GM12878 (cell line): ENCODE results near the gene PEX12. TPM values are rescaled to one million over a fixed set of nuclear protein-coding genes. Genes with fewer than 3 reads are reported as not detected.

Experiments
- ATAC-seq: fragments of 200-7000 bp; cut with Tn5 transposase; 3 replicates; pipeline ENCODE4 v1.9.1; 2020; ENCODE audit warnings: mild to moderate bottlenecking, moderate library complexity
- BruUV-seq: library from RNA; stranded (reverse); fragments of 400-500 nt; replicated peaks from 2 replicates; lab custom pipeline; 2021; lab: Mats Ljungman, UMichigan
- CTCF ChIA-PET: fragments of 300-600 bp; sonication (Branson Sonifier 250); formaldehyde crosslinking; extraction: SDS; loops from one replicate; lab custom pipeline; 2021; ENCODE audit warnings: inconsistent platforms; lab: Yijun Ruan, JAX
- POLR2A ChIA-PET: fragments of 350-600 bp; formaldehyde crosslinking; extraction: SDS; loops from one replicate; lab custom pipeline; 2021; ENCODE audit warnings: inconsistent platforms; lab: Charles Lee
- RAD21 ChIA-PET: fragments of 300-600 bp; sonication (Branson Sonifier 250); formaldehyde crosslinking; loops from one replicate; lab custom pipeline; 2023; ENCODE audit warnings: antibody characterized with exemption; ENCODE audit not compliant: unreplicated experiment; lab: Charles Lee
- SMC1A ChIA-PET: fragments of 300-600 bp; sonication (Branson Sonifier 250); formaldehyde crosslinking; loops from one replicate; lab custom pipeline; 2023; ENCODE audit not compliant: unreplicated experiment, uncharacterized antibody; lab: Charles Lee
- DNase-seq: peaks from one replicate; pipeline ENCODE4 v3.0.0-alpha.2; 2011; ENCODE audit warnings: low read depth, low spot score
- FAIRE-seq: peaks from 3 replicates; lab custom pipeline; 2011; peaks lifted over from hg19 to GRCh38; lab: Jason Lieb, UNC
- H2AFZ ChIP-seq: 2 replicates; pipeline ENCODE4 v1.6.0; 2011; ENCODE audit warnings: low read depth, low read length, control low read depth; ENCODE audit not compliant: control insufficient read depth
- H3K27ac ChIP-seq: 2 replicates; pipeline ENCODE4 v1.5.1; 2011; ENCODE audit warnings: control low read depth; ENCODE audit not compliant: control insufficient read depth, insufficient read depth
- H3K27me3 ChIP-seq, 2 experiments: replicated peaks in 1 of 2; 2 replicates each; pipeline versions ENCODE4 v1.6.0 to v1.6.1; 2011; ENCODE audit warnings: low read length in 1 of 2; ENCODE audit not compliant: control insufficient read depth in 2 of 2, insufficient read depth in 2 of 2
- H3K36me3 ChIP-seq, 2 experiments: 2 replicates each; pipeline ENCODE4 v1.5.1; 2011; ENCODE audit warnings: low read length in 1 of 2; ENCODE audit not compliant: control insufficient read depth in 2 of 2, insufficient read depth in 2 of 2
- H3K4me1 ChIP-seq: 2 replicates; pipeline ENCODE4 v1.6.1; 2011; ENCODE audit warnings: mild to moderate bottlenecking, low read length, moderate library complexity, mixed read lengths; ENCODE audit not compliant: control insufficient read depth, insufficient read depth
- H3K4me2 ChIP-seq: 2 replicates; pipeline ENCODE4 v1.6.0; 2011; ENCODE audit warnings: control low read depth; ENCODE audit not compliant: control insufficient read depth, insufficient read depth
- H3K4me3 ChIP-seq: fragments of 200-600 bp; sonication (generic); 2 replicates; pipeline ENCODE4 v1.5.1; 2016
- H3K79me2 ChIP-seq: 2 replicates; pipeline ENCODE4 v1.6.0; 2011; ENCODE audit warnings: low read length; ENCODE audit not compliant: control insufficient read depth, insufficient read depth
- H3K9ac ChIP-seq: 2 replicates; pipeline ENCODE4 v1.8.0; 2011; ENCODE audit warnings: low read length, control low read depth, mixed read lengths; ENCODE audit not compliant: control insufficient read depth, insufficient read depth
- H3K9me3 ChIP-seq: replicated peaks from 3 replicates; pipeline ENCODE4 v1.5.1; 2011; ENCODE audit warnings: mild to moderate bottlenecking, low read length; ENCODE audit not compliant: control insufficient read depth, insufficient read depth
- H4K20me1 ChIP-seq: 2 replicates; pipeline ENCODE4 v1.6.0; 2011; ENCODE audit not compliant: control insufficient read depth, insufficient read depth
- EGR1 ChIP-seq, 2 experiments: IDR thresholded peaks; 1 replicate in 1 of 2; 2 replicates in 1 of 2; pipeline ENCODE4 v1.6.1; 2011 to 2012; ENCODE audit warnings: low read depth in 2 of 2, low read length in 2 of 2, borderline replicate concordance in 1 of 2, mild to moderate bottlenecking in 1 of 2, moderate library complexity in 1 of 2
- IRF3 ChIP-seq: fragments of 450-650 bp; IDR thresholded peaks from 2 replicates; pipeline ENCODE4 v1.6.1; 2014; ENCODE audit warnings: mild to moderate bottlenecking
- KLF5 ChIP-seq: fragments of 450-650 bp; IDR thresholded peaks from 2 replicates; pipeline ENCODE4 v1.6.1; 2014; ENCODE audit warnings: mild to moderate bottlenecking; ENCODE audit not compliant: partially characterized antibody
- PAX8 ChIP-seq: fragments of 450-650 bp; IDR thresholded peaks from 2 replicates; pipeline ENCODE4 v1.6.1; 2017; ENCODE audit warnings: mild to moderate bottlenecking, moderate library complexity
- SIX5 ChIP-seq: IDR thresholded peaks from 2 replicates; pipeline ENCODE4 v1.6.1; 2011; ENCODE audit warnings: mild to moderate bottlenecking, low read depth, low read length, moderate library complexity; ENCODE audit not compliant: severe bottlenecking
- SMAD5 ChIP-seq: IDR thresholded peaks from 2 replicates; pipeline ENCODE4 v1.6.1; 2016; ENCODE audit warnings: antibody characterized with exemption, low read depth
- SUPT20H ChIP-seq: IDR thresholded peaks from 2 replicates; pipeline ENCODE4 v1.6.1; 2011; ENCODE audit warnings: low read depth, mild to moderate bottlenecking, low read length, moderate library complexity, borderline replicate concordance; ENCODE audit not compliant: control insufficient read depth
- TBL1XR1 ChIP-seq: IDR thresholded peaks from 2 replicates; pipeline ENCODE4 v1.6.1; 2012; ENCODE audit warnings: low read depth, low read length, improper control_type of control experiment
- TCF3 ChIP-seq: IDR thresholded peaks from 2 replicates; pipeline ENCODE4 v1.6.1; 2012; ENCODE audit warnings: low read depth, mild to moderate bottlenecking, low read length, borderline replicate concordance; ENCODE audit not compliant: insufficient read depth
- WGBS: methylation state at CpG from one replicate; pipeline ENCODE4 v1.1.6; 2016; ENCODE audit warnings: low lambda C conversion rate; ENCODE audit not compliant: insufficient replicate concordance, insufficient coverage; ENCODE audit errors: missing lambda C conversion rate; 5-methylcytosine and 5-hydroxymethylcytosine counted together
- in situ Hi-C: fragments of 300-500 bp; cut with MboI; formaldehyde crosslinking; loops from 9 replicates; pipeline ENCODE4 v1.14.3; 2018; ENCODE audit warnings: mixed read lengths
- intact Hi-C: fragments of 100-400 bp; cut with micrococcal nuclease; formaldehyde crosslinking; loops from one replicate; pipeline ENCODE4 v1.14.2; 2022; ENCODE audit not compliant: unreplicated experiment
- polyA plus RNA-seq, 11 experiments: library from polyadenylated mRNA; depleted of rRNA in 4 of 11; unstranded in 6 of 11; stranded (reverse) in 5 of 11; fragments of >200 nt; fragmentation: Nextera tagmentation in 4 of 11; fragmentation: Illumina TruSeq in 1 of 11; extraction: Ambion mirVana in 4 of 11; extraction: Trizol in 1 of 11; gene quantifications; 1 replicate in 1 of 11; 2 replicates in 10 of 11; pipeline versions ENCODE4 v1.2.1 to v1.2.3, GENCODE V29; 2011 to 2016; ENCODE audit warnings: inconsistent platforms in 2 of 11, missing spikeins in 2 of 11, low read depth in 1 of 11
- total RNA-seq, 4 experiments: library from RNA; depleted of rRNA in 3 of 4; stranded (reverse); fragments of >200 nt in 3 of 4; fragmentation: Illumina TruSeq in 1 of 4; extraction: Trizol in 1 of 4; gene quantifications; 2 replicates each; pipeline versions ENCODE4 v1.2.1 to v1.2.3, GENCODE V29; 2013 to 2021
- TF ChIP-seq, protein P1 (sequence below): IDR thresholded peaks from 2 replicates; pipeline ENCODE4 v1.6.1; 2012; ENCODE audit warnings: low read length, inconsistent platforms

The PEX12 gene
- total and polyA plus RNA-seq, 10 of the 15 experiments (the other 5 are each of a cell fraction or from before 2014, with no cell fraction given) = 2.9 to 15.8 (median 4.6) TPM

- no peak for ATAC-seq
- WGBS = 35% methylated on average over 2 of the region's 2 CpGs
- Histone ChIP-seq H3K4me2 (no peak overlapping the region), H3K27ac (no peak overlapping the region), H4K20me1 (no peaks in the 10 kb centered on the region), H3K36me3 (no peaks in the 10 kb centered on the region), H3K27me3 (no peaks in the 10 kb centered on the region; a peak in 1 of 4 replicates), H3K79me2 (no peaks in the 10 kb centered on the region), H3K4me1 (no peaks in the 10 kb centered on the region), H3K9ac (no peak overlapping the region), H3K9me3 (no peaks in the 10 kb centered on the region), H3K4me3 (no peak overlapping the region), H2AFZ (no peak overlapping the region)
- no peak for FAIRE-seq
- ChIA-PET CTCF (interaction anchor here (1.6 to 1.8 kb wide), 2 partner anchors 10 to 54 kb away, joined by 5 to 6 read pairs; no protein-coding TSS in a partner anchor), POLR2A (no interaction called here), RAD21 (no interaction called here), SMC1A (interaction anchor here (1.0 kb wide), 1 partner anchor 53 kb away, joined by 4 read pairs; no protein-coding TSS in a partner anchor)
- no TSS peak for BruUV-seq
- in situ Hi-C loops = loop anchor here (5.0 kb wide), 1 partner anchor 52 kb away; no protein-coding TSS in a partner anchor
- no peak for DNase-seq
- intact Hi-C loops = loop anchor here (5.0 kb wide), 1 partner anchor 188 kb away; no protein-coding TSS in a partner anchor
- TF ChIP-seq SUPT20H (no peak), SIX5 (no peak), SMAD5 (no peak), PAX8 (no peak), IRF3 (no peak), TBL1XR1 (no peak), EGR1 (IDR thresholded peaks at IDR 0.05; ENCODE audit: borderline replicate concordance in 1 of 2, low read depth in 2 of 2, low read length in 2 of 2) (no peak), KLF5 (no peak), TCF3 (no peak)
- TF ChIP-seq, protein P1, sequence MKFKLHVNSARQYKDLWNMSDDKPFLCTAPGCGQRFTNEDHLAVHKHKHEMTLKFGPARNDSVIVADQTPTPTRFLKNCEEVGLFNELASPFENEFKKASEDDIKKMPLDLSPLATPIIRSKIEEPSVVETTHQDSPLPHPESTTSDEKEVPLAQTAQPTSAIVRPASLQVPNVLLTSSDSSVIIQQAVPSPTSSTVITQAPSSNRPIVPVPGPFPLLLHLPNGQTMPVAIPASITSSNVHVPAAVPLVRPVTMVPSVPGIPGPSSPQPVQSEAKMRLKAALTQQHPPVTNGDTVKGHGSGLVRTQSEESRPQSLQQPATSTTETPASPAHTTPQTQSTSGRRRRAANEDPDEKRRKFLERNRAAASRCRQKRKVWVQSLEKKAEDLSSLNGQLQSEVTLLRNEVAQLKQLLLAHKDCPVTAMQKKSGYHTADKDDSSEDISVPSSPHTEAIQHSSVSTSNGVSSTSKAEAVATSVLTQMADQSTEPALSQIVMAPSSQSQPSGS = no peak
Measured at GRCh38 chr17:35559495-35560210, 18.7 kb downstream of the PEX12 start.
